ENCODE data around the gene KCNH5.

Gene KCNH5

GRCh38 chr14:62934439-62934838, 110.8 kb downstream of the KCNH5 start:
- H3K36me3 ChIP-seq: no peaks in the 10 kb centered on the region
- H3K27me3 ChIP-seq: no peaks in the 10 kb centered on the region
- no peak overlapping the region for H3K4me3 ChIP-seq (ENCODE audit: low read depth, low read length)
- no peak for TF ChIP-seq CTCF (IDR thresholded peaks at IDR 0.05; ENCODE audit: low read depth, low read length)
- H3K9me3 ChIP-seq: peaks cover 2% of the 10 kb centered on the region; the same call in 1 of the 2 replicates
- no peak for DNase-seq
- H3K4me1 ChIP-seq: no peaks in the 10 kb centered on the region

GRCh38 chr14:62921466-62921865, 123.8 kb downstream of the KCNH5 start:
- TF ChIP-seq CTCF (IDR thresholded peaks at IDR 0.05; ENCODE audit: low read depth, low read length): no peak
- Histone ChIP-seq H3K9me3 (no peaks in the 10 kb centered on the region), H3K4me1 (peaks cover 13% of the 10 kb centered on the region), H3K36me3 (no peaks in the 10 kb centered on the region), H3K4me3 (ENCODE audit: low read depth, low read length) (no peak overlapping the region), H3K27me3 (no peaks in the 10 kb centered on the region)
- DNase-seq: no peak

DNA sequence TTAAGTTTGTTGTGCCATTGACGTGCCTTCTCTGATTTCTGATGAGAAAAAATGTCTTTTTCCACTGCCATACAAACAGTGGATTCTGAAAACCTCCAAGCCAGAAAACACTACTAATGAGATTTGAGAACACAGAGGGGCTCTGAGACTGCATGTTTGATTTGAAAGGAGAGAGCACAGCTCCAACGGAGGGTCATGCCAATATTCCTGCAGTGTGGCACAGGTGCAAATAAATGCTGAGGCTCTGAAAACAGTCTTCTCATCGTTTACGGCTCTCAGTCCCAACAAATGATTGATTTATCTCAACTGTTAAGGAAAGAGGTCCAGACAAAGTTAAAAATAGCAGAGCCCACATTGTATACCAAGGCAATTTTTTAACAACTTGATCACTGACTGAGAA, 128.7 kb downstream of the KCNH5 start:
- no peak overlapping the region for H3K4me3 ChIP-seq (ENCODE audit: low read depth, low read length)
- no peaks in the 10 kb centered on the region for H3K36me3 ChIP-seq
- H3K4me1 ChIP-seq: peaks cover 30% of the 10 kb centered on the region
- DNase-seq: no peak
- no peaks in the 10 kb centered on the region for H3K9me3 ChIP-seq
- no peak for TF ChIP-seq CTCF (IDR thresholded peaks at IDR 0.05; ENCODE audit: low read depth, low read length)
- H3K27me3 ChIP-seq: no peaks in the 10 kb centered on the region

GRCh38 chr14:62914873-62915272, 130.4 kb downstream of the KCNH5 start:
- no peak for TF ChIP-seq CTCF (IDR thresholded peaks at IDR 0.05; ENCODE audit: low read depth, low read length)
- Histone ChIP-seq H3K9me3 (no peaks in the 10 kb centered on the region), H3K27me3 (no peaks in the 10 kb centered on the region), H3K4me1 (peaks cover 26% of the 10 kb centered on the region), H3K36me3 (no peaks in the 10 kb centered on the region), H3K4me3 (ENCODE audit: low read depth, low read length) (no peak overlapping the region)
- DNase-seq: no peak

DNA sequence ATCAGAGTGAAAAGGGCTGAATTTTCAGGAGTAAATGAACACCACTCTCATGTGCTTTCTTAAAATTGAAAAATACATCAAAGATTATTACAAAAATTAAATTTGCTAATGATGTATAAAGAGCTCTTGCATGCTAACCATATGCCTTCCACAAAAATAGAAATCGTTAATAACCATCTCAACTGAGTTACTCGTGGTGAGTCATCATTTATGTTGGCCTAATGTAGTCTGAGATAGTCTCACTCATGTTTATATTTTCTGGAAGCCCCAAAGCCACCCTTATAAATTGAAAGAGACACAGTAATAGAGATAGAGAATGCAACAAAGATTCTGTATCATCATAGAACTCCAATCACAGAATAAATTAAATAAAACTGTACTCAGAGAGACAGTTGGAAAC, 131.2 kb downstream of the KCNH5 start:
- no peak for TF ChIP-seq CTCF (IDR thresholded peaks at IDR 0.05; ENCODE audit: low read depth, low read length)
- Histone ChIP-seq H3K27me3 (no peaks in the 10 kb centered on the region), H3K9me3 (no peaks in the 10 kb centered on the region), H3K4me1 (peaks cover 26% of the 10 kb centered on the region), H3K36me3 (no peaks in the 10 kb centered on the region), H3K4me3 (ENCODE audit: low read depth, low read length) (no peak overlapping the region)
- DNase-seq: no peak

- no peak overlapping the region for H3K4me3 ChIP-seq (ENCODE audit: low read depth, low read length)
Measured at GRCh38 chr14:62908506-62908905, 136.8 kb downstream of the KCNH5 start.

More at GRCh38 chr14:62908506-62908905, 136.8 kb downstream of the KCNH5 start:
- Histone ChIP-seq H3K9me3 (no peaks in the 10 kb centered on the region), H3K27me3 (no peaks in the 10 kb centered on the region), H3K36me3 (no peaks in the 10 kb centered on the region), H3K4me1 (peaks cover 4% of the 10 kb centered on the region)
- DNase-seq: no peak
- TF ChIP-seq CTCF (IDR thresholded peaks at IDR 0.05; ENCODE audit: low read depth, low read length): no peak

Data from BE2C (cell line).